ENCODE data around the gene C17orf113.

DNA sequence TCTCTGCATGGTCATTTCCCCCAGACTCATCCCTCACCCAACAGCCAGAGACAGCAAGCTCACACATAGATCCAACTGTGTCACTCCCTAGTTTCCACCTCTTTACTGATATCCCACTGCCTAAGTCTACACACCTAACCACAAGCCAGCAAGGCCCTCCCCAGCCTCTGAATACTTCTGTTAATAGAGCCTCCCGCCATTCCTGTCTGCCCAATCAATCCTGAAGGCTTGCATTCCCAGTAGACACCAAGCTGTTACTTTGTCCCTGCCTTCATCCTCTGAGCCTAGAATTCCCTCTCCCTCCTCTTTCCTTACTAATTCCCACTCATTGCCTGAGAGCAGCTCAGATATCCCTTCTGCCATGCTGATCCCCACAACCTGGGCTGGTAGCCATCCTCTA lies 4.7 kb downstream of the C17orf113 start:
- TF ChIP-seq EZH2 (IDR thresholded peaks at IDR 0.05; ENCODE audit: borderline replicate concordance, low read depth, low read length, severe bottlenecking) (no peak), CTCF (IDR thresholded peaks at IDR 0.05; ENCODE audit: borderline replicate concordance, extremely low read depth, low read length, poor library complexity, severe bottlenecking) (no peak)
